Measurements from ENCODE around the gene LAMTOR4. TPM values are rescaled to one million over a fixed set of nuclear protein-coding genes. Genes with fewer than 3 reads are reported as not detected.

LAMTOR4 gene
- total RNA-seq, 6 experiments from 2014 or later = 99.5 to 137 (median 110) TPM

DNA sequence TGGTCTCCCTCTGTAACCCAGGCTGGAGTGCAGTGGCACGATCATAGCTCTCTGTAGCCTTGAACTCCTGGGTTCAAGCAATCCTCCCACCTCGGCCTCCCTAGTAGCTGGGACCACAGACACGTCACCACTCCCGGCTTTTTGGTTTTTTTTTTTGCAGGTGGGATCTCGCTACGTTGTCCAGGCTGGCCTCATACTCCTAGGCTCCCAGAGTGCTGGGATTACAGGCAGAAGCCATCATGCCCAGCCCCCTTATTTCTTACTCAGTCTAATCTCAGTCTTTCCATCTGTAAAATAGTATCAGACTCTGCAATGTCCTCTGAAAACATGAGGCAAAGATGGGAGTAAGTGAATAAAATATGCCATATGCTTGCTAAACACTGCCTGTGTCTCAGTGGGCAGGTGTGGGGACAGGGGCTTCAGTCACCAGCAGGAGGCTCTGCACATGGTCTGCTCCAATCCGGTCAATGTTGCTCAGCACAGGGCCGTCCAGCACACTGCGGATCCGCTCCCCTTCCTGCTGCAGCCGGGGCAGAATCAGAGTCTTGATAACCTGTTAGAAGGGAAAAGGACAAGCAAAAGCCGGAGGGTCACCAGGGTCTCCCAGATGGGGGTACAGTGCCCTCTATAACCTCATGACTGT is 39.1 kb upstream of the LAMTOR4 start:
- DNase-seq = no peak
- Mint-ChIP-seq H3K4me3 (no peak overlapping the region), H3K27ac (no peak overlapping the region), H3K4me1 (ENCODE audit: low read depth) (no peaks in the 10 kb centered on the region), H3K27me3 (ENCODE audit: insufficient read depth) (no peaks in the 10 kb centered on the region), H3K36me3 (ENCODE audit: low read depth) (peaks cover 27% of the 10 kb centered on the region), H3K9me3 (no peaks in the 10 kb centered on the region)
- TF ChIP-seq, protein P1, sequence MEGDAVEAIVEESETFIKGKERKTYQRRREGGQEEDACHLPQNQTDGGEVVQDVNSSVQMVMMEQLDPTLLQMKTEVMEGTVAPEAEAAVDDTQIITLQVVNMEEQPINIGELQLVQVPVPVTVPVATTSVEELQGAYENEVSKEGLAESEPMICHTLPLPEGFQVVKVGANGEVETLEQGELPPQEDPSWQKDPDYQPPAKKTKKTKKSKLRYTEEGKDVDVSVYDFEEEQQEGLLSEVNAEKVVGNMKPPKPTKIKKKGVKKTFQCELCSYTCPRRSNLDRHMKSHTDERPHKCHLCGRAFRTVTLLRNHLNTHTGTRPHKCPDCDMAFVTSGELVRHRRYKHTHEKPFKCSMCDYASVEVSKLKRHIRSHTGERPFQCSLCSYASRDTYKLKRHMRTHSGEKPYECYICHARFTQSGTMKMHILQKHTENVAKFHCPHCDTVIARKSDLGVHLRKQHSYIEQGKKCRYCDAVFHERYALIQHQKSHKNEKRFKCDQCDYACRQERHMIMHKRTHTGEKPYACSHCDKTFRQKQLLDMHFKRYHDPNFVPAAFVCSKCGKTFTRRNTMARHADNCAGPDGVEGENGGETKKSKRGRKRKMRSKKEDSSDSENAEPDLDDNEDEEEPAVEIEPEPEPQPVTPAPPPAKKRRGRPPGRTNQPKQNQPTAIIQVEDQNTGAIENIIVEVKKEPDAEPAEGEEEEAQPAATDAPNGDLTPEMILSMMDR (IDR thresholded peaks at IDR 0.05) = peak; percentile 27; the same call in 1 of the 2 replicates

DNA sequence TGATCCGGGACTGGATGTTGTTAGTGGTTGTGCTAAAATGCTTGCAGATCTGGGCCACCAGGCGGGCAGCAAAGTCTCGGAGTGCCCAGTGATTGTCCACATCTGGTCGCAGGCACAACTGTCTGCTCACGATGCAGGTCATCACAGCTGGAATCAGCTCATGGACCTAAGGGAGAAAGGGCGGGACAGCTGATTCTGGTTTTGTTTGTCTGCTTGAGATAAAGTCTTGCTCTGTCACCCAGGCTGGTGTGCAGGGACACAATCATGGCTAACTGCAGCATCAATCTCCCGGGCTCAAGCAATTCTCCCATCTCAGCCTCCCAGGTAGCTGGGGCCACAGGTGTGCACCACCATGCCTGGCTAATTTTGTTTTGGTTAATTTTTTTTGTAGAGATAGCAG is 37.6 kb upstream of the LAMTOR4 start:
- no peak for DNase-seq
- TF ChIP-seq, protein P1 (IDR thresholded peaks at IDR 0.05) = no peak
- H3K27ac Mint-ChIP-seq = no peak overlapping the region
- H3K4me1 Mint-ChIP-seq (ENCODE audit: low read depth) = no peaks in the 10 kb centered on the region
- no peaks in the 10 kb centered on the region for H3K9me3 Mint-ChIP-seq
- H3K27me3 Mint-ChIP-seq (ENCODE audit: insufficient read depth) = no peaks in the 10 kb centered on the region
- no peak overlapping the region for H3K4me3 Mint-ChIP-seq
- peaks cover 32% of the 10 kb centered on the region for H3K36me3 Mint-ChIP-seq (ENCODE audit: low read depth)

DNA sequence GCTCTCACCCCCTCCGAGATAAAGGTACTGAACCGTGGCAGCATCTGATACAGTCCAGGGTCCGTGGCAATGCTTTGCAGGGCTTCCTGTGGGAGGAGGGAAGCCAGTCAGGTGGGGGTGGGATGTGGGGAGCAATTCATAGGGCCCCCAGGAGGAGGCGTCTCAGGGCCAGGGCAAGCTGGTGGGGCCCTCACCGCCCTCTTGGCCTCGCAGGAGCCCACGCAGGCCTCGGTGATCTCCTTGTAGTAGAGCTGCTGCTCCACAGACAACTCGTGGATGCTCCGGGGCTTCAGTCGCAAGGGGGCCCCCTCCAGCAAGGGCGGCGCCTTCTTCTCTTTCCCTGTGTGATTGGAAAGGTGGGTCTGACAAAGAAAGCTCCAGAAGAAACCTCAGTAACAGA is 36.8 kb upstream of the LAMTOR4 start:
- Mint-ChIP-seq H3K36me3 (ENCODE audit: low read depth) (peaks cover 28% of the 10 kb centered on the region), H3K27me3 (ENCODE audit: insufficient read depth) (no peaks in the 10 kb centered on the region), H3K4me3 (no peak overlapping the region), H3K4me1 (ENCODE audit: low read depth) (no peaks in the 10 kb centered on the region), H3K9me3 (no peaks in the 10 kb centered on the region), H3K27ac (no peak overlapping the region)
- TF ChIP-seq, protein P1 (IDR thresholded peaks at IDR 0.05) = peak; percentile 20; the same call in 1 of the 2 replicates
- no peak for DNase-seq

DNA sequence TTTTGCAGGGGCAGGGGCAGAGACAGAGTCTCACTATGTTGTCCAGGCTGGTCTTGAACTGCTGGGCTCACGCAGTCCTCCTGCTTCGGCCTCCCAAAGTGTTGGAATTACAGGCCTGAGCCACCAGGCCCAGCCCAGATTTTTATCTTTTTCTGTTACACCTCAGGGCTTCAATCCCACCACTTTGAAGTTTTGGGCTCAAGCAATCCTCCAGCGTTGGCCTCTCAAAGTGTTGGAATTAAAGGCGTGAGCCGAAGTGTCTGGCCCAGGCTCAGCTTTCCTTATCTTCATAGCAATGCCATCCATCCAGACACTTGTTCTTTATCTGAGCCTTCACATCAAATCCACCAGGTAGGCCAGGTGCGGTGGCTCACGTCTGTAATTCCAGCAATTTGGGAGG is 33.7 kb upstream of the LAMTOR4 start:
- DNase-seq = no peak
- Mint-ChIP-seq H3K4me1 (ENCODE audit: low read depth) (peaks cover under 1% of the 10 kb centered on the region; the same call in 1 of the 2 replicates), H3K9me3 (no peaks in the 10 kb centered on the region), H3K36me3 (ENCODE audit: low read depth) (peaks cover 29% of the 10 kb centered on the region), H3K27ac (no peak overlapping the region), H3K4me3 (no peak overlapping the region), H3K27me3 (ENCODE audit: insufficient read depth) (no peaks in the 10 kb centered on the region; the same call in 1 of the 2 replicates)
- TF ChIP-seq, protein P1 (IDR thresholded peaks at IDR 0.05) = no peak

DNA sequence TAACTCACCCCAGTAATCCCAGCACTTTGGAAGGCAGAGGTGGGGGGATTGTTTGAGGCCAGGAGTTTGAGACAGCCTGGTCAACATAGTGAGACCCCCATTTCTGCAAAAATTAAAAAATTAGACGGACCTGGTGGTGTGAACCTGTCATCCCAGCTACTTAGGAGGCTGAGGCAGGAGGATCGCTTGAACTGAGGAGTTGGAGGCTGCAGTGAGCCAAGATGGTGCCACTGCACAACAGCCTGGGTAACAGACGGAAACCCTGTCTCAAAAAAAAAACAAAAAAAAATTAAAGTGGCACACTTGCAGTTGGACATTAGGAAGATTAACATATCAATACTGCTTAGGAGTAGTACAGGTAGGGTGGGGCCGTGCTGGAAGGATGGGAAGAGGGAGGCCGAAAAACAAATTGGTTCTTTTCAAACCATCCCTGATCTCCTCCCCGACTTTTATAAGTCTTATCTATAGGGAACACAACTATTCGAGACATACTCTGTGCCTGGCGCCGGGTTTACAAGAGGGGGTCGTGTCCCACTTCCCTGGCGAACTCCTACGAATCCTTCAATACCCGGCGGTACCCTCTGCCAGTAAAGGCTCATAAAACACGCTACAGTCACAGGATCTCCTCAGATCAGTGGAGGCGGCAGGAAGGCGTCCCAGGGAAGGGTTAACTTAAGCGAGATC is 30.2 kb upstream of the LAMTOR4 start:
- peaks cover 27% of the 10 kb centered on the region for H3K36me3 Mint-ChIP-seq (ENCODE audit: low read depth)
- H3K27me3 Mint-ChIP-seq (ENCODE audit: insufficient read depth) = no peaks in the 10 kb centered on the region; the same call in 1 of the 2 replicates
- peak overlapping the region; percentile 97 for H3K4me3 Mint-ChIP-seq
- H3K4me1 Mint-ChIP-seq (ENCODE audit: low read depth) = peaks cover 8% of the 10 kb centered on the region
- no peak for DNase-seq
- H3K27ac Mint-ChIP-seq = peak overlapping the region; percentile 98
- H3K9me3 Mint-ChIP-seq = no peaks in the 10 kb centered on the region
- TF ChIP-seq, protein P1 (IDR thresholded peaks at IDR 0.05) = no peak

Data from HFFc6 (cell line).